22Rv1 (cell line): ENCODE data around the gene TMEM135.

ENCODE experiments used
- H3K27ac ChIP-seq: fragments of 450-650 bp; 2 replicates; pipeline ENCODE4 v1.5.1; 2017
- ZFX ChIP-seq: fragments of 450-650 bp; IDR thresholded peaks from 2 replicates; pipeline ENCODE4 v1.6.1; 2017; ENCODE audit warnings: antibody characterized with exemption, borderline replicate concordance
- TF ChIP-seq, protein P1 (sequence below): fragments of 450-650 bp; IDR thresholded peaks from 2 replicates; pipeline ENCODE4 v1.5.1; 2017; ENCODE audit warnings: mild to moderate bottlenecking

TMEM135 gene

DNA sequence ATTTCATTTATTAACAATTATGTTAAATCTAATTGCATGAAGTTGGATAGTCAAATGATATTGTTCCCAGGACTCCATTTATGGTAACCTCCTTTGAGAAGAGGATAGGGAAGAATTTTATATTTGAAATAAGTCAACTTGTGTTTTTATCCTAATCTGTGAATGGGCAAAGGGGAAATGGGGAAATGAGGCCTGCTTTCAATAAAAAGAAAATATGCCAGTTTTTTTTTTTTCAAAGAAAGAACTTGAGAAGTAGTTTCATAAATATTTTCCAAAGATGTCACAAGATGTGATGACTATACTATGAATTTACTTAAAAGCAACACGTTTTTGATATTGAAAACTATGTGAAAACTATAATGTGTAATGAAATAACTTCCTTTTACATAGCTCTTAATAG lies 201.8 kb downstream of the TMEM135 start:
- no peak overlapping the region for H3K27ac ChIP-seq
- TF ChIP-seq, protein P1, sequence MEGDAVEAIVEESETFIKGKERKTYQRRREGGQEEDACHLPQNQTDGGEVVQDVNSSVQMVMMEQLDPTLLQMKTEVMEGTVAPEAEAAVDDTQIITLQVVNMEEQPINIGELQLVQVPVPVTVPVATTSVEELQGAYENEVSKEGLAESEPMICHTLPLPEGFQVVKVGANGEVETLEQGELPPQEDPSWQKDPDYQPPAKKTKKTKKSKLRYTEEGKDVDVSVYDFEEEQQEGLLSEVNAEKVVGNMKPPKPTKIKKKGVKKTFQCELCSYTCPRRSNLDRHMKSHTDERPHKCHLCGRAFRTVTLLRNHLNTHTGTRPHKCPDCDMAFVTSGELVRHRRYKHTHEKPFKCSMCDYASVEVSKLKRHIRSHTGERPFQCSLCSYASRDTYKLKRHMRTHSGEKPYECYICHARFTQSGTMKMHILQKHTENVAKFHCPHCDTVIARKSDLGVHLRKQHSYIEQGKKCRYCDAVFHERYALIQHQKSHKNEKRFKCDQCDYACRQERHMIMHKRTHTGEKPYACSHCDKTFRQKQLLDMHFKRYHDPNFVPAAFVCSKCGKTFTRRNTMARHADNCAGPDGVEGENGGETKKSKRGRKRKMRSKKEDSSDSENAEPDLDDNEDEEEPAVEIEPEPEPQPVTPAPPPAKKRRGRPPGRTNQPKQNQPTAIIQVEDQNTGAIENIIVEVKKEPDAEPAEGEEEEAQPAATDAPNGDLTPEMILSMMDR = no peak
- no peak for TF ChIP-seq ZFX

DNA sequence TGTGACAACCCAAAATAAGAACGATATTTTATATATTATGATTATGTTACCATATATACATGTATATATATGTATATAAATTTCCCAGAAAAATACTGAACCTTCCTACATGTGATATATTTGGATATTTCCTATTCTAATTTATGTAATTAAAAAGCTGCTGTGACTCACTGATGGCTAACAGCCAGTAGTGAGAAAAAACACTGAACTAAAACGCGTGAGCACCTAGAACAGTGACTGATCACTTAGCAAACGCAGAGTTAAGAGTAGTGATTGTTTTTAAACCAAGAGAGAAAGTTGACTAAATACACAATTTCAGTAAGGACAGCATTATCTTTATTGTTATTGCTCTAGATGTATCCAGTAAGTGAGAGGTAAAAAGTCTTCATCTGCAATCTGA lies 213.8 kb downstream of the TMEM135 start:
- H3K27ac ChIP-seq = no peak overlapping the region
- TF ChIP-seq, protein P1 = no peak
- no peak for TF ChIP-seq ZFX

DNA sequence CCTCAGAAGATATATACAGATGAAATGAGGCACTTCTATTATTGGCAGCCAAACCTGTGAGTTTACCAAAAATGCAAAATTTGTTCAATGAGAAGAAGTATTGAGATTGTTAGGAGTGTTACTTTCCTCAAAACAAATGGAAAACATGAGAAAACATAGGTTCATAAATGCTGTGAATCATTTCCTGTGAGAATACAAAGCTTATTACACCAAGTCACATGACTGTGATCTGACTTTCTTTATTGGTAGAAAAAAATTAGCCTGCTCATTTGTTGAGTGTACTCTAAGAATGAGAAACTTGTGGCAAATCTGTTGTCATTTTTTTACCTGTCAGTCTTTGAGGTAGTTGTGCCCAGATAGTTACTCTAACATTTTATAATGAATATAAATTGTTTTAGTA lies 215.1 kb downstream of the TMEM135 start:
- TF ChIP-seq, protein P1 = no peak
- TF ChIP-seq ZFX = no peak
- no peak overlapping the region for H3K27ac ChIP-seq

DNA sequence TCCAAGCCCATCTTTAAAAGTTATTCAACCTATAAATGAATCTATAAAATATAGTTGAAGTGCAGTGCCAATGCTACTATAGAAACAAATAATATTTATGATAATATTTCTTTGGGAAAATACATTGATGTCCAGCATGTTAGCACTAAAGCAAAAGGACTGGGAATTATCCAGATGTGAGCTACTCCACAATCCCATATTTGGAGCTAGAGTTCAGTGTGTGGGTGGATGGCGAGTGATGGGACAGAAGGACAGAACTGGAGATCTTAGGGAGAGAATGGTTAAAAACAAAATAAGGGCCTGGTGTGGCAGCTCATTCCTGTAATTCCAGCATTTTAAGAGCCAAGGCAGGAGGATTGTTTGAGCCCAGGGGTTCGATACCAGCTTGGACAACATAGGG lies 216.8 kb downstream of the TMEM135 start:
- TF ChIP-seq ZFX = no peak
- TF ChIP-seq, protein P1 = no peak
- H3K27ac ChIP-seq = no peak overlapping the region

DNA sequence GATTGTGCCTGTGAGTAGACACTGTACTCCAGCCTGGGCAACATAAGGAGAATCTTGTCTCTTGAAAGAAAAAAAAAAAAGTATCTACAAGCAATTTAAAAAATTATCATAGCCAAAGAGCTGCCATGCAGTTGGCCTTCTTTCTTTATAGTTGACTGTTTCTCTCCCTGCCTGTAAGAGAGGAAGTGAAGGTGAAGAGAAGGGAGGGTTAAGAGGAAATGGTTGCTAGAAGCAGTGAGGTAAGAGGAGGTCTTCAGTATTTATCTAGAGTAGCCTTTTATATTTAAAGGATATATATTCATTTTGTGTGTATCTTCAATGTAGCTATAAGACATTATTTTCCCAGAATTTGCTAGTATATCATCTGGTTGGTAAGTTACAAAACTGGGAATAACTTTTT lies 217.9 kb downstream of the TMEM135 start:
- TF ChIP-seq, protein P1 = no peak
- TF ChIP-seq ZFX = no peak
- H3K27ac ChIP-seq = no peak overlapping the region

DNA sequence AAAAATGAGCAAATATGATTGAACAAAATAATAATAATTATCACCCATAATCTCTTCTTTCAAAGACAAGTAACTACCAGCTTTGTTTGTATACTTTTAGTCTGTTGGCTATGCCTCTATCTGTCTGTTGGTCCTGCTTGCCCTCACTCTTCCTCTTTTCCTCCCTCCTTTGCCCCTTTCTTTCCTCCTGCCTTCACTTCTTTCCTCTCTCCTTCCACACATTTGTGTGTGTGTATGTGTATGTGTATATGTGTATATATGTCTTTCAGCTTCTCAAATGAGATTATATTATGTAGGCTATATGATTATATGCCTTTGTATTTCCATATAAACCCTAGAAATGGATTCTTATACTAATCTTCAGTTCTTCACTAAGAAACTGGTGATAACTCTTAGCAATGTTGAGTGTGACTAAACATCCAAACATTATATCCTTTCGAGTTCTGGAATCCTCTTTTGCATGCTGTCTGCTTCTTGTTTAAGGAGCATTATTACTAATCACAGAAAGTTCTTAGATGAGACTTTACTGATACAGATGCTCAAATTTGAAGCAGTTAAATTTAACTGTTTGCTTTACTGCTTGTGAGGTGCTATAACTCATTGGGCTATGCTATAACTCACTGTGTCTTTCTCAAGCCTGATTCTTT lies 219.1 kb downstream of the TMEM135 start:
- no peak for TF ChIP-seq ZFX
- TF ChIP-seq, protein P1 = no peak
- no peak overlapping the region for H3K27ac ChIP-seq

DNA sequence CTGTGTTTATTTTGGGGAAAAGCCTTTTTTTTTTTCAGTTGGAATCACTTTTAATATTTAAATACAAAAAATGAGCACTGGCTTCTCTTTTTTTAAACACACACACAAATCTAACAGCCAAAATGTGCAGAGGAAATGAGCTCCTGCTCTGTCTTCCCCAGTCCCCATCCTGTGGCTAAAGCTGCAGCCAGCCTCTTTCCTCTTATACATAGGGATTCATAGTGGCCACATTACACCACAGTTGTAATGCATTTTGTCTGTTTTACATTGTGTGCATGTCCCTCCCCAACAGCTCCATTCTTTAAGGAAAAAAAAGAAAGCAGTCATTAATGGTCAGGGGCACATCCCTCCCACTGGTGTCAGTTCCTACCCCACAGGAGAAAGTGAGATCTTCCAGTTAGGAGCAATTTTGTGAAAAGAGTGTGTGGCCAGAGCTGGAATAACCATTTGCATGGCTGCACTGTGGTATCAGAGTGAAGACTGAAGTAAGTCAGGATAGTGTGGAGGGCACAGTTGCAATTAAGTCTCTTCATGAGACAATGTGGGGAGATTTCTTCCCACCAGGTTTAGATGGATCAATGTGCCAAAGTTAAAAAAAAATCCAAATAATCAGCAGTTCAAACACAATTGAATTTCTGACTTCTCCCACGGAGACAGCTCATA lies 220.6 kb downstream of the TMEM135 start:
- no peak for TF ChIP-seq ZFX
- TF ChIP-seq, protein P1 = no peak

More for the DNA sequence above, 220.6 kb downstream of the TMEM135 start:
- H3K27ac ChIP-seq = no peak overlapping the region
